Measurements from ENCODE around the gene RAC2. TPM values are rescaled to one million over a fixed set of nuclear protein-coding genes. Genes with fewer than 3 reads are reported as not detected.
A peak's percentile ranks its signal among the peaks of the same experiment; 100 is the strongest.

The RAC2 gene
- total and polyA plus RNA-seq, 3 experiments from 2014 or later: 433 to 1,206 (median 452) TPM

DNA sequence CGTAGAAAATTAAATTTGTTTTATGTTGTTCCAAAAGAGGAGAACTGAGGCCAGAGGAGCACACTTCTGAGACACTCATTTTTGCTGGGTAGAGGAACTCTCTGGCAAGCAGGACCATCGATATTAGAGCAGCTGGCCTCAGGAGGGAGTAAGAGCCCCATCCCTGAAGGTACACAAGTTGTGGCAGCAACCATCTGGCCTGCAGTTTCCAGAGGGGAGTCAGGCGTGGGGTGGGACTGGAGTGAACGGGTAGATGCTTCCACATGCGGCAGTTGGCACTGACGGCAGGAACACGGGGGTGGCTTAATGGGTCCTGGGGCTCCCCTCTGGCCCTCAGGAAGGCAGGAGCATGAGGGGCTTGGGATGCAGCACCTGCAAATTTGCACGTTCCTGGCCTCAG is 18.6 kb downstream of the RAC2 start:
- H3K27me3 Mint-ChIP-seq: no peaks in the 10 kb centered on the region
- peaks cover 86 to 91% (median 91%) of the 10 kb centered on the region in 3 donors for H3K4me1 Mint-ChIP-seq
- Histone ChIP-seq H3K4me1 (ENCODE audit: insufficient read depth, low read length) (peaks cover 94% of the 10 kb centered on the region), H3K36me3 (ENCODE audit: insufficient read depth, low read length) (peaks cover 39% of the 10 kb centered on the region), H3K27me3 (ENCODE audit: insufficient read depth, low read length, poor library complexity, severe bottlenecking) (no peaks in the 10 kb centered on the region), H3K4me3 (ENCODE audit: low read length) (no peak overlapping the region), H3K27ac (ENCODE audit: low read depth, low read length) (peak overlapping the region; percentile 6), H3K9me3 (ENCODE audit: low read length) (no peaks in the 10 kb centered on the region)
- peaks cover 15 to 56% (median 18%) of the 10 kb centered on the region in 3 donors for H3K36me3 Mint-ChIP-seq
- peaks cover 0 to 2% (median 0%) of the 10 kb centered on the region in 5 donors for H3K9me3 Mint-ChIP-seq
- ChIA-PET CTCF (interaction anchor here (0.8 to 3.3 kb wide), 8 partner anchors 13 to 64 kb away, joined by 3 to 25 read pairs (median 8); partner anchors contain the start of gene RAC2), POLR2A (interaction anchor here (0.6 to 2.2 kb wide), 4 partner anchors 16 to 98 kb away, joined by 3 to 10 read pairs (median 6); partner anchors contain the start of gene RAC2)
- DNase-seq: no peak
- H3K4me3 Mint-ChIP-seq: peak overlapping the region in 3 of 7 donors; percentile 9 to 60 (median 12)
- H3K27ac Mint-ChIP-seq: peak overlapping the region; percentile 46 to 99 (median 90)

DNA sequence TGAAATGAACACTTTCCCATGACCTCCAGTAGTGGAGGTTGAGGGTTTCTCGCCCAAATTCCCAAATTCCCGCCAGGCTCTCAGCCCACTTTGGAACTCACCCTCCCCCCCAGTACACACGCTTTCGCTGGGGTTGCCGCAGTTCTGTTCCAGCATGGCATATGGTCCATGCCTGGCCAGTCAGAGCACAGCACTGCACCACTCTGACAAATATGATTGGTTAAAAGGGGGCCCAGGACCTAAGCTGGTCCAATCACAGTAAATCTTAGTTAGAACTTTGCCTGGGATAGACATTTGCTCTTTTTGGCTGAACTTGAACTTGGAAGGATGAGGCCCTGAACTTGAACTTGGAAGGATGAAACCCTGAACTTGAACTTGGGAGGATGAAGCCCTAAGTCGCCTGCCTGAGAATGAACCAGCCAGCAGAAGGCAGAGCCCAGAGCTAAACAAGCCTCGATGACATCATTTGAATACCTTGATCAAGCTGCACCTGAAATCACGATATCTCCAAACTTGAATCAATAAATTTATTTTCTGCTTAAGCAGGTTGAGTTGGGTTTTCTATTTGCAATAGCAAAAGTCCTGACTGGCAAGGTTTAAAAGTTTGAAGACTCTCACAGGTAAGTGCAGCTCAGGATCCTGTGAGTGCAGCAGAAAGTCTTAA is 19.2 kb downstream of the RAC2 start:
- CTCF ChIA-PET: interaction anchor here (1.1 to 3.3 kb wide), 6 partner anchors 14 to 63 kb away, joined by 3 to 25 read pairs (median 15); partner anchors contain the start of gene RAC2
- POLR2A ChIA-PET: interaction anchor here (0.9 to 2.2 kb wide), 2 partner anchors 18 to 19 kb away, joined by 3 to 9 read pairs; partner anchors contain the start of gene RAC2
- H3K27ac Mint-ChIP-seq: peak overlapping the region; percentile 46 to 99 (median 90)

DNA sequence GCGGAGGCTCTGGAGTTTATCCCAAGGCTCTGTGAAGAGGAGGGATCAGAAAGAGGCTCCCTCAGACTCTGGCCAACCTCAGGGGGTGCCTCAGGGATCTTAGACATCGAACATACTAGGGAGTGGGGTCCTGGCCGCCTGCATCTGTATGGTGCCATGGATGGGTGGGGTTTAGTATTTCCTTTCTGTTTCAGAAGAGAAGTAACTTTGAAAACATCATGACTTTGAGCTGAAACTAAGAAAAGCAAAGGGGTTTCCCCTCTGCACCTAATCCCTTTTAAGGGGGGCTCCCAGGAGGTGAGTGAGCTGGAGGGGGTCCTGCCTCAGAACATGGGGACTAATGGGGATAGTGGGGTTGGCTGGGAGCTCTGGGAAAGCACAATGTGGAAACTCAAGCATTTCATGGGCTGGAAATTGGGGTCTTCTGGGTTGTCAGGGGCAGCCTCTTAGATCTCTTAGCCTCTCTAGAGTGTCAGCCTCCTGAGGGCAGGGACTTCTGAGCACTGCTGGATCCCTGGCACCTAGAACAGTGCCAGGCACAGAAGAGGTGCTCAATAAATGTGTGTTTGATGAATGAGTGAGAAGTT is 20.0 kb downstream of the RAC2 start:
- Mint-ChIP-seq H3K27me3 (no peaks in the 10 kb centered on the region), H3K4me1 (peaks cover 86 to 91% (median 91%) of the 10 kb centered on the region in 3 donors), H3K36me3 (peaks cover 15 to 49% (median 16%) of the 10 kb centered on the region in 3 donors), H3K27ac (peak overlapping the region; percentile 46 to 99 (median 92)), H3K4me3 (peak overlapping the region; percentile 7 to 78 (median 60)), H3K9me3 (peaks cover 0 to 2% (median 0%) of the 10 kb centered on the region in 5 donors)
- peak in 1 of 5 donors; percentile 63 for DNase-seq
- Histone ChIP-seq H3K9me3 (ENCODE audit: low read length) (no peaks in the 10 kb centered on the region), H3K4me1 (ENCODE audit: insufficient read depth, low read length) (peaks cover 95% of the 10 kb centered on the region), H3K36me3 (ENCODE audit: insufficient read depth, low read length) (peaks cover 34% of the 10 kb centered on the region), H3K27me3 (ENCODE audit: insufficient read depth, low read length, poor library complexity, severe bottlenecking) (no peaks in the 10 kb centered on the region), H3K4me3 (ENCODE audit: low read length) (peak overlapping the region; percentile 14), H3K27ac (ENCODE audit: low read depth, low read length) (no peak overlapping the region)
- ChIA-PET POLR2A (interaction anchor here (0.7 to 3.2 kb wide), 3 partner anchors 14 to 102 kb away, joined by 3 to 33 read pairs (median 22); partner anchors contain the start of gene RAC2), CTCF (interaction anchor here (1.4 to 3.3 kb wide), 4 partner anchors 14 to 62 kb away, joined by 4 to 25 read pairs (median 22); partner anchors contain the start of gene RAC2)

More for the DNA sequence above, 19.2 kb downstream of the RAC2 start:
- Histone ChIP-seq H3K36me3 (ENCODE audit: insufficient read depth, low read length) (peaks cover 39% of the 10 kb centered on the region), H3K4me1 (ENCODE audit: insufficient read depth, low read length) (peaks cover 95% of the 10 kb centered on the region), H3K27me3 (ENCODE audit: insufficient read depth, low read length, poor library complexity, severe bottlenecking) (no peaks in the 10 kb centered on the region), H3K9me3 (ENCODE audit: low read length) (no peaks in the 10 kb centered on the region), H3K4me3 (ENCODE audit: low read length) (no peak overlapping the region), H3K27ac (ENCODE audit: low read depth, low read length) (peak overlapping the region; percentile 6)
- Mint-ChIP-seq H3K4me3 (peak overlapping the region in 3 of 7 donors; percentile 9 to 60 (median 17)), H3K27me3 (no peaks in the 10 kb centered on the region), H3K36me3 (peaks cover 15 to 54% (median 17%) of the 10 kb centered on the region in 3 donors), H3K4me1 (peaks cover 86 to 91% (median 91%) of the 10 kb centered on the region in 3 donors), H3K9me3 (peaks cover 0 to 2% (median 0%) of the 10 kb centered on the region in 5 donors)
- no peak for DNase-seq

DNA sequence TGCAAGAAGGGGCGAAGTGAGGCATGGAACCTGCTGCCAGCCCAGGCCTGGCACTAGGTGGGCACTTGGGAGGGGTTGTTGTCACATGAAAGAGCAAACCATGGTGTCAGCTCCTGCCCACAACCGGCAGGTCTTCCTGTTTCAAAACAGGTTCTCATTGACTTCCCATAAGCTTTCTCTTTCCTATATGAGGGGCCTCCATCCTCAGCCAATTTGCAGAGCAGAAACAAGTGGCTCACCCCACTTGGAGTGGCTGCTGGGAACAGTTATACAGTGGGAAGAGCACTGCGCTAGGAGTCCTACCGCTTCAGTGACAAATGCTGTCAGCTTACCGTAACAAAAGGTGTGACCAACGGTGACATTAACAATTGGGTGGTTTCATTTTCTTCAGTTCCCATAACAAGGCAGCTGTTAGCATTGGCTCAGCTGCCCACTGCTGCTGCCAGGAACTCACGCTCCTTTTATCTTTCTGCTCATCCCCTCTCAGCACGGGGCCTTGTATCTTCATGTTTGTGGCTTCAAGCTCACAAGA is 21.6 kb downstream of the RAC2 start:
- H3K4me1 Mint-ChIP-seq: peaks cover 85 to 91% (median 90%) of the 10 kb centered on the region in 3 donors
- Histone ChIP-seq H3K9me3 (ENCODE audit: low read length) (no peaks in the 10 kb centered on the region), H3K36me3 (ENCODE audit: insufficient read depth, low read length) (peaks cover 26% of the 10 kb centered on the region), H3K27me3 (ENCODE audit: insufficient read depth, low read length, poor library complexity, severe bottlenecking) (no peaks in the 10 kb centered on the region), H3K27ac (ENCODE audit: low read depth, low read length) (peak overlapping the region; percentile 35), H3K4me1 (ENCODE audit: insufficient read depth, low read length) (peaks cover 95% of the 10 kb centered on the region), H3K4me3 (ENCODE audit: low read length) (peak overlapping the region; percentile 53)
- peaks cover 0 to 2% (median 0%) of the 10 kb centered on the region in 5 donors for H3K9me3 Mint-ChIP-seq
- H3K27ac Mint-ChIP-seq: peak overlapping the region; percentile 46 to 99 (median 96)
- peaks cover 15 to 37% (median 15%) of the 10 kb centered on the region in 3 donors for H3K36me3 Mint-ChIP-seq
- DNase-seq: peak; percentile 37 to 82 (median 77)
- CTCF ChIA-PET: interaction anchor here (0.5 to 3.4 kb wide), 11 partner anchors 9 to 45 kb away, joined by 3 to 17 read pairs (median 8); partner anchors contain the start of gene RAC2
- H3K4me3 Mint-ChIP-seq: peak overlapping the region; percentile 11 to 90 (median 79)
- no peaks in the 10 kb centered on the region for H3K27me3 Mint-ChIP-seq
- POLR2A ChIA-PET: interaction anchor here (0.6 to 3.2 kb wide), 12 partner anchors 9 to 687 kb away, joined by 3 to 33 read pairs (median 4); partner anchors contain the start of gene RAC2

DNA sequence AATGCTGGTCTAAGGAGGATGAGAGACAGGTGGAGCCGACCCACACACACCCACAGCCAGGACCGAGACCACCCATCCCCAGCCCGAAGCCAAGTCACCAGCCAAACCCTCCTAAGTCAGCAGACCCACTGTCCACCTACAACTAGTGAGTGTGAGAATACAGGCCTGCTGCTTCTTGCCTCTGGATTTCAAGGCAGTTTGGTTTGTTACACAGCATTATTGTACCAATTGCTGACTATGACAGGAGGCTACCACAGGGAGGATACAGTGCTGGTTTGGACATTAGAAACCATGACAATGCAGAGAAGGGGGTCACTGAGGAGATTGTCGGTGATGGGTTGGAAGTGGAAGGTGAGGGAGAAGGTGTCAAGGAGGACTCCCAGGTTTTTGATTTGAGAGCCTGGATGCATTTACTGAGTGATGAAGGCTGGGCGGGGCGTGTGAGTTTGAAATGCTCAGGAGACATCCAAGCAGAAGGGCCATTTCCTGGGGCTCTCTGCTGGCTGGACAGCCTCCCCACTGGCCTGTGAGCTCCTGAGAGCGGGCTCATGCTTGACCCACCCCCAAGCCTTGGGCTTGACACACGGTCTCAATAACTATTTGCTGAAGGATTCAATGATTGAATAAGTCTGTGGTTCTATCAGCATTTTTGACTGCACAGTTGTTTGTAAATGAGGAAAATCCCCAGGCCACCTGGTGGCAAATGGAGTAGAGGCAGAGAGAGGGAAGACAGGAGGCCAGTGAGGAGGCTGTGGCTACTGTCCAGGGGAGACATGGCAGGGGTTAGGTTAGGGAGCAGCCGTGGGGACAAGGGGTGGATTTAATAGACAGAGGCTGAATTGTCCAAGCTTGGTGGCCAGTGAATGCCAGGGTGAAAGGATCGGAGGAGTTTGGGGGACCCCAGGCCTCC is 22.4 kb downstream of the RAC2 start:
- Mint-ChIP-seq H3K36me3 (peaks cover 15 to 37% (median 15%) of the 10 kb centered on the region in 3 donors), H3K27ac (peak overlapping the region; percentile 46 to 99 (median 94)), H3K4me1 (peaks cover 90 to 99% (median 96%) of the 10 kb centered on the region in 3 donors), H3K27me3 (no peaks in the 10 kb centered on the region), H3K9me3 (peaks cover 0 to 2% (median 0%) of the 10 kb centered on the region in 5 donors), H3K4me3 (peak overlapping the region; percentile 11 to 90 (median 79))
- CTCF ChIA-PET: interaction anchor here (1.4 to 3.4 kb wide), 9 partner anchors 12 to 40 kb away, joined by 3 to 18 read pairs (median 12); partner anchors contain the start of gene RAC2
- no peak for DNase-seq
- Histone ChIP-seq H3K4me3 (ENCODE audit: low read length) (peak overlapping the region; percentile 53), H3K9me3 (ENCODE audit: low read length) (no peaks in the 10 kb centered on the region), H3K36me3 (ENCODE audit: insufficient read depth, low read length) (peaks cover 26% of the 10 kb centered on the region), H3K4me1 (ENCODE audit: insufficient read depth, low read length) (peaks cover 99% of the 10 kb centered on the region), H3K27me3 (ENCODE audit: insufficient read depth, low read length, poor library complexity, severe bottlenecking) (no peaks in the 10 kb centered on the region), H3K27ac (ENCODE audit: low read depth, low read length) (peak overlapping the region; percentile 35)
- POLR2A ChIA-PET: interaction anchor here (0.6 to 3.2 kb wide), 9 partner anchors 17 to 100 kb away, joined by 3 to 33 read pairs (median 4); partner anchors contain the start of gene RAC2

DNA sequence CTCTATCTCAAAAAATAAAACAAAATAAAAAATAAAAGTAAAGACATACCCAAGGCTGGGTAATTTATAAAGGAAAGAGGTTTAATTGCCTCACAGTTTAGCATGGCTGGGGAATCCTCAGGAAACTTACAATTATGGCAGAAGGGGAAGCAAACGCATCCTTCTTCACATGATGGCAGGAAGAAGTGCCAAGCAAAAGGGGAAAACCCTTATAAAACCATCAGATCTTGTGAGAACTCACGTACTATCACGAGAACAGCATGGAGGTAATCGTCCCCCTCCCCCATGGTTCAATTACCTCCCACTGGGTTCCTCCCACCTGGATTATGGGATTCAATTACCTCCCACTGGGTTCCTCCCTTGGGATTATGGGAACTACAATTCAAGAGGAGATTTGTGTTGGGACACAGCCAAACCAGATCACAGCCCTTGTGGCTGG is 23.5 kb downstream of the RAC2 start:
- Histone ChIP-seq H3K27me3 (ENCODE audit: insufficient read depth, low read length, poor library complexity, severe bottlenecking) (no peaks in the 10 kb centered on the region), H3K36me3 (ENCODE audit: insufficient read depth, low read length) (peaks cover 15% of the 10 kb centered on the region), H3K9me3 (ENCODE audit: low read length) (no peaks in the 10 kb centered on the region), H3K4me1 (ENCODE audit: insufficient read depth, low read length) (peaks cover 93% of the 10 kb centered on the region), H3K4me3 (ENCODE audit: low read length) (peak overlapping the region; percentile 53), H3K27ac (ENCODE audit: low read depth, low read length) (no peak overlapping the region)
- peak in 1 of 5 donors; percentile 38 for DNase-seq
- ChIA-PET POLR2A (interaction anchor here (1.3 to 3.2 kb wide), 2 partner anchors 10 to 21 kb away, joined by 3 to 14 read pairs; no protein-coding TSS in a partner anchor), CTCF (interaction anchor here (2.5 to 3.4 kb wide), 3 partner anchors 18 to 23 kb away, joined by 7 to 18 read pairs (median 17); partner anchors contain the start of gene RAC2)
- Mint-ChIP-seq H3K36me3 (peaks cover 14 to 26% (median 15%) of the 10 kb centered on the region in 3 donors), H3K4me3 (peak overlapping the region; percentile 14 to 68 (median 61)), H3K27ac (peak overlapping the region; percentile 46 to 99 (median 94)), H3K9me3 (peaks cover 0 to 2% (median 0%) of the 10 kb centered on the region in 5 donors), H3K27me3 (no peaks in the 10 kb centered on the region), H3K4me1 (peaks cover 80 to 97% (median 91%) of the 10 kb centered on the region in 3 donors)
